ENCODE measurements around the gene CALN1. TPM values are rescaled to one million over a fixed set of nuclear protein-coding genes. Genes with fewer than 3 reads are reported as not detected.

CALN1 gene
- total RNA-seq, 2 donors from 2014 or later, result 4.3 to 6.9 TPM

DNA sequence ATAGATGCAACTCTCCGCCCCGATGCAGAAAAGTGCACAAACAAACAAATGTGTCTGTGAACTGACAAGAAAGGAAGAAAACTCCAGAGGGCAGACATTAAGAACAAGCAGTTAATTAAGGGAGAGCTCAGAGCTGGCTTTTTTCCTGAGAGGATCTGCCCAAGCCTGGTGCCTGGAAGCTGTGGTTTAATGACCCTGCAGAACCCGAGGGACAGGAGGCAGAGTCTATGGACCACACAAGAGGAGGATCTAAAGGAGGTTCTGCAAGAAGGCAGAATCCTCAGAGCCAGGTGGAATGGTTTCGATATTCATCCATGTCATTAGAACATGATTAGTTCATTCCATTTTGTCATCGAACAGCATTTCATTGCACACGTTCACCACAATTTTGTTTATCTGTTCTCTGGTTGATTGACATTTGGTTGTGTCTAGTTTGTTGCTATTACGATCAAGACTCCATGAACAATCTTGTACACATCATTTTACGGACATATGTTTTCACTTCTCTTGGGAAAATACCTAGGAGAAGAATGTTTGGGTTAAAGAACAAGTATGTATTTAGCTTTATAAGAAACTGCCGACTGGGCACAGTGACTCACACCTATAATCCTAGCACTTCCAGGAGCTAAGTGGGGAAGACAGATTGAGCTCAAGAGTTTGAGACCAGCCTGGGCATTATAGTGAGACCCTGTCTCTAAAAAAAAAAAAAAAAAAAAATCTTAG, 560.2 kb downstream of the CALN1 start:
- H3K27ac Mint-ChIP-seq, result no peak overlapping the region
- TF ChIP-seq CTCF (conservative IDR thresholded peaks at IDR 0.05), result no peak
- Histone ChIP-seq H3K27ac (ENCODE audit: low read depth, low read length) (no peak overlapping the region), H3K36me3 (ENCODE audit: control insufficient read depth, insufficient read depth, low read length) (no peaks in the 10 kb centered on the region), H3K27me3 (ENCODE audit: control insufficient read depth, insufficient read depth, low read length, poor library complexity, severe bottlenecking) (no peaks in the 10 kb centered on the region), H3K9me3 (ENCODE audit: control insufficient read depth, low read length) (no peaks in the 10 kb centered on the region), H3K4me3 (ENCODE audit: low read length) (no peak overlapping the region), H3K9ac (ENCODE audit: extremely low read depth, low read length, poor library complexity, severe bottlenecking) (no peak overlapping the region), H3K4me1 (ENCODE audit: control insufficient read depth, insufficient read depth, low read length) (no peaks in the 10 kb centered on the region)
- DNase-seq, result no peak
- H3K4me1 Mint-ChIP-seq, result no peaks in the 10 kb centered on the region
- no peak overlapping the region for H3K4me3 Mint-ChIP-seq
- peaks cover 4% of the 10 kb centered on the region for H3K27me3 Mint-ChIP-seq (ENCODE audit: insufficient read depth)
- 91 to 93% methylated on average over 5 to 9 of the region's 9 CpGs for WGBS, 2 experiments (ENCODE audit: insufficient coverage in 1 of 2, insufficient read length in 1 of 2)
- no peaks in the 10 kb centered on the region for H3K36me3 Mint-ChIP-seq (ENCODE audit: low read depth)
- peaks cover 2% of the 10 kb centered on the region for H3K9me3 Mint-ChIP-seq

GRCh38 chr7:71846160-71846559, 566.0 kb downstream of the CALN1 start:
- peaks cover 2% of the 10 kb centered on the region for H3K9me3 Mint-ChIP-seq
- DNase-seq, result peak; percentile 83
- H3K36me3 Mint-ChIP-seq (ENCODE audit: low read depth), result no peaks in the 10 kb centered on the region
- no peaks in the 10 kb centered on the region for H3K9me3 ChIP-seq (ENCODE audit: control insufficient read depth, low read length)
- no peak overlapping the region for H3K9ac ChIP-seq (ENCODE audit: extremely low read depth, low read length, poor library complexity, severe bottlenecking)
- no peak overlapping the region for H3K4me3 ChIP-seq (ENCODE audit: low read length)
- H3K27ac Mint-ChIP-seq, result no peak overlapping the region
- WGBS, 2 experiments (ENCODE audit: insufficient coverage in 1 of 2, insufficient read length in 1 of 2), result 63 to 69% methylated on average over 5 to 6 of the region's 9 CpGs
- no peaks in the 10 kb centered on the region for H3K27me3 ChIP-seq (ENCODE audit: control insufficient read depth, insufficient read depth, low read length, poor library complexity, severe bottlenecking)
- peaks cover 4% of the 10 kb centered on the region for H3K27me3 Mint-ChIP-seq (ENCODE audit: insufficient read depth)
- H3K4me1 ChIP-seq (ENCODE audit: control insufficient read depth, insufficient read depth, low read length), result no peaks in the 10 kb centered on the region
- H3K4me1 Mint-ChIP-seq, result no peaks in the 10 kb centered on the region
- no peak overlapping the region for H3K4me3 Mint-ChIP-seq
- no peak for TF ChIP-seq CTCF (conservative IDR thresholded peaks at IDR 0.05)
- no peak overlapping the region for H3K27ac ChIP-seq (ENCODE audit: low read depth, low read length)
- H3K36me3 ChIP-seq (ENCODE audit: control insufficient read depth, insufficient read depth, low read length), result no peaks in the 10 kb centered on the region

- H3K36me3 ChIP-seq (ENCODE audit: control insufficient read depth, insufficient read depth, low read length), result no peaks in the 10 kb centered on the region
- no peak for TF ChIP-seq CTCF (conservative IDR thresholded peaks at IDR 0.05)
- peaks cover 2% of the 10 kb centered on the region for H3K9me3 Mint-ChIP-seq
- WGBS, 2 experiments (ENCODE audit: insufficient coverage in 1 of 2, insufficient read length in 1 of 2), result 74 to 94% methylated on average over 2 to 4 of the region's 4 CpGs
- H3K27me3 ChIP-seq (ENCODE audit: control insufficient read depth, insufficient read depth, low read length, poor library complexity, severe bottlenecking), result no peaks in the 10 kb centered on the region
- no peak overlapping the region for H3K27ac Mint-ChIP-seq
- H3K4me3 Mint-ChIP-seq, result no peak overlapping the region
- H3K27ac ChIP-seq (ENCODE audit: low read depth, low read length), result no peak overlapping the region
- H3K4me3 ChIP-seq (ENCODE audit: low read length), result no peak overlapping the region
- no peaks in the 10 kb centered on the region for H3K36me3 Mint-ChIP-seq (ENCODE audit: low read depth)
- no peaks in the 10 kb centered on the region for H3K4me1 Mint-ChIP-seq
- H3K4me1 ChIP-seq (ENCODE audit: control insufficient read depth, insufficient read depth, low read length), result no peaks in the 10 kb centered on the region
- no peaks in the 10 kb centered on the region for H3K9me3 ChIP-seq (ENCODE audit: control insufficient read depth, low read length)
- H3K27me3 Mint-ChIP-seq (ENCODE audit: insufficient read depth), result peaks cover 4% of the 10 kb centered on the region
- H3K9ac ChIP-seq (ENCODE audit: extremely low read depth, low read length, poor library complexity, severe bottlenecking), result no peak overlapping the region
- no peak for DNase-seq
These were observed 568.5 kb downstream of the CALN1 start for GRCh38 chr7:71843676-71844075.

Data from endodermal cell (in vitro differentiated cells).